HG03520 (cell line): ENCODE measurements around the gene CACNB2.
"Not testable (repeated sequence)": the region's sequence is repeated elsewhere in the genome, so short reads cannot be mapped to it uniquely, and the experiment has no call there.

Source experiments
- ATAC-seq: cut with Tn5 transposase; IDR thresholded peaks from one replicate; pipeline ENCODE4 v1.9.1; 2021; ENCODE audit warnings: mild to moderate bottlenecking, moderate library complexity; ENCODE audit not compliant: unreplicated experiment

CACNB2 gene

DNA sequence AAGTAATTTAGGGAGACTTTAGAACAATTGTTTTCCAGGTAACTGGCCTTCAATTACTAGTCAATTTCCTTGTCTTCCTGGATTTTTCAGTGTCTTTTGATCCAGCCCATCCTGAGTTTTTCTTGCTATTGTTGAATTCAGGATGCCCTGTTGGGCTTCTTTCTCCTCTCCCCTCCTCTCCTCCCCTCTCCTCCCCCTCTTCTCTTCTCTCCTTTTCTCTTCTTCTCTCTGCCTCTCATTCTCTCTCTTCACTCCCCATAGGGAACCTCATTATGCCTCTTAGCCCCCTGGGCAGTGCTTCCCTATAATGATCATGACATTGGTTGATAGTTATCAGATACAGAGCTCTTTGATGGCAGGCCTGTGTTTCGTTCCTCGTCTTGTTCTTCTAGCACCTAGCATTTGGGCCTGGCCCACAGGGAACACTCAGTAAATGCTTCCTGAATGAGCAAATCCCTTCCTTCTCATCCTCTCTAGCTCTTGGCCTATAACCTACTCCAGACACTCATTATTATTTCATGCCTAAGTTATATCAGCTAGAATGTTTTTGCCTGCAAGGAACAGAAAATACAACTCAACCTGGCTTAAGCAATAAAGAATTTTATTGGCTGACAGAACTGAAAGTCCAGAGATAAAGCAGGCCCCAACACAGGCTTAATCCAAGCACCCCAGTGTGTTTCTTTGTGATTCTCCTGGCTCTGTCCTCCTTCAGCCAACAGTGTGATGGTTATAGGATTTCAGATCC is 56.8 kb downstream of the CACNB2 start:
- ATAC-seq = no peak

DNA sequence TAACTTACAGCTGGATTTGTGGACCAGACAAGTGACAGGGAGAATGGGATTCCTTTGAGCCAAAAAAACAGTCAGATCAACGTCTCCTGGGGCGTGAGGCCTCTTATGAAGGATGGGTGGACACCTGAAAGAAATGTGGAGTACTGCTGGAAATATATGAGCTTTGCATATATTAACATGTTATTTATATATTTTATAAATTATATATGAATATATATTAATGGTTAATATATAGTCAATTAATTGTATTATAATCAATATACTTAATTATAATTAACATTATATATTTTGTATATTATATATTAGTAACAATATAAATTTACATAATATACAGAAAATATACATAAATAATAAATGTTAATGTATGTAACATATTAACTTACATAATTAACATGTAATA is 57.5 kb downstream of the CACNB2 start:
- no peak for ATAC-seq

DNA sequence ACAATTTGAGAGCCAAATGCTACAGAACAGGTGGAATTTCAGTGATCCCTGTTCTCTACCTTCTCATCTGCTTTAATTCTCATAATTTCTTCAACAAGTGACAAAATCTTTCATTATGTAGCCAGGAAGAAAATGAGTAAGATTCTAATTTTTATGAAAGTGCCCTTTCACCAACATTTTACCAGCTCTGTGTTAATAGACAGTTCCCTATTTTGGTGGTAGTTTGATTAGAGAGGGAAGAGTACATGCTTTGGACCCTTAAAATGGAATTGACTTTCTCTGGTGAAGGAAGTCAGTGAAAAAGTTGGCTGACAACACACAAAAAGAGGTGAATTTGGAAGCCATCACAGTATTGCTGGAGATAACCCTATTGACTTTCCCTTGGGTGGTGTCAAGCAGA is 61.7 kb downstream of the CACNB2 start:
- no peak for ATAC-seq

DNA sequence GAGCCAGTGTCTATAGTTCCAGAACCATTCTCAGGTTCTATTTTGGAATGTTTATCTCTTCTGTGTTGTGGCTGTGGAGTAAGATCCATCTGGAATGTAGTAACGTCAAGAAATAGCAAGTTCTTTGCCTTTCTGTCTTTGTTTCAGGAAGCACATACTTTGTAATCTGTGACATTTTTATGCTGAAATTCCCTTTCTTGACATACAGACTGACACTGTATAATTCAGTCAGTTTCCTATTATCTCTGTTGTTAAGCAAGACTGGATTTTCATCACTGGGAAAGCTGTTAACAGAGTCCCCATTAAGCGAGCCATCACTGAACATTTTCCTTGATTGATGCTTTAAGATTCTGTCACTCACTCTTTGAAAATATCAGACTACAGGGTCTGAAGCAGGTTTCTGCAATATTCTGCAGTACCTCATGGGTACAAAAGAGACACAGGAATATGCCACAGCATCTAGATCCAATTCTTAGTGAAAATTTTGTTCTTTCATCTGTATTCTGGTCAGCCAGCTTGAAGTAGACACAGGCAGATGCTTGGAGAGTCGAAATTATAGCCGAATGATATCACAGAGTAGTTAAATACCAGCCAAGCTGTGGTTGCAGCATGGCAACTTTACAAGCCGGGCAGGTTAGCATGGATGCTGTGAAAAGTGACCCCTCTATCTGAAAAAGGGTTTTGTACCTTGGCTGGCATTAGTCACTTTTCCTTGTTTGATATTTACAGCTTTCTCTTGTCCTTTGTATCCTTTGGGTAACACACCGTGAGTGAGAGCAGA is 62.6 kb downstream of the CACNB2 start:
- ATAC-seq = no peak

DNA sequence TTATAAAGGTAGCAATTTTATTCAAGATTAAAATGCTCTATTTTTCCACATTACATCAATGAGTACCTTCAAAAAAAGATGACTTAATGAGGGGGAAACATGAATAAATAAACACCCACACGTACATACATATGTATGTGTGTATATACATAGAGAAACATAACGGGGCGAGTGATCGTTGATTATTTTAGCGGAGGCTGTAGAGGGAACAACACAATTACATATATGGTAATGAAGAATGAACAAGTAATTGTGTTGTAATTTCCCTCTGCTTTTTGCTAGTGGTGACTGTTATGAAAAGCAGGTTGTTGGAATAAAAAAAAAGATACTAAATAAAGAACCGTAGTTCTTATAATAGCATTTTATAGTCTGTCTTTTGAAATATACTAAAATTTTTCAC is 63.2 kb downstream of the CACNB2 start:
- no peak for ATAC-seq

DNA sequence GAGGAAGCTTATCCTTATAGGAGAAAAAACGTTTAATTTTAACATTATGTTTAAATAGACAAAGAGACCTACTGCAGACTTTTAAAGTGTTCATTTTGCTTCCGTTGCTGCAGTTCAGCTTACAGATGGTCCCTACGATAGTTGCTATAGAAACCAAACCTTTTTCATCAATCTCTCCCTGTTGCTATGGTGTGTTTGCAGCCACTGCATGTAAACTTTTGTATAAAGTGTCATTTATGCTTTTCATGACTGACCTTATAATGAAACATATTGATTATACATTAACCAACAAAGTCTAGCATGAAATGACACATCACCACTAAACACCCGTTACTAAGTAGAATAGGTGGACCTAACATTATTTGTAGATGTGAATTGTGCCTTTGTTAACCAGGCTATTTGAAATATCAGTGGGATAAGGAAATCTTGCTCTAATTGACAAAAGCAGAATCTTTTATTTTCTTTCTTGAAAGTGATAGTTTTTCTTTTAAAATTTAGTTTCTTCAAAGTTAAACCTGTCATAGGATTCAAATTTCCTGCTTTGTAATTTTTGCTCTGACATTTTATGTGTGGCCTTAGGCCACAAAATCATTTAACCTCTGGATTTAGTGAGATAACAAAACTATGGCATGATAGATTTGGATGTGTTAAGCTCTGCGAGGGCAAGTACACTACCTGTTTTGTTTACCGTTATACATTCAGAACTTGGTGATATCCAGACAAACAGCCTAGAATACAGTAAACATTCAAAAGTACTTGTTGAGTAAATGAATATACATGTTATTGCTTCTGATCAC is 64.0 kb downstream of the CACNB2 start:
- ATAC-seq = no peak

DNA sequence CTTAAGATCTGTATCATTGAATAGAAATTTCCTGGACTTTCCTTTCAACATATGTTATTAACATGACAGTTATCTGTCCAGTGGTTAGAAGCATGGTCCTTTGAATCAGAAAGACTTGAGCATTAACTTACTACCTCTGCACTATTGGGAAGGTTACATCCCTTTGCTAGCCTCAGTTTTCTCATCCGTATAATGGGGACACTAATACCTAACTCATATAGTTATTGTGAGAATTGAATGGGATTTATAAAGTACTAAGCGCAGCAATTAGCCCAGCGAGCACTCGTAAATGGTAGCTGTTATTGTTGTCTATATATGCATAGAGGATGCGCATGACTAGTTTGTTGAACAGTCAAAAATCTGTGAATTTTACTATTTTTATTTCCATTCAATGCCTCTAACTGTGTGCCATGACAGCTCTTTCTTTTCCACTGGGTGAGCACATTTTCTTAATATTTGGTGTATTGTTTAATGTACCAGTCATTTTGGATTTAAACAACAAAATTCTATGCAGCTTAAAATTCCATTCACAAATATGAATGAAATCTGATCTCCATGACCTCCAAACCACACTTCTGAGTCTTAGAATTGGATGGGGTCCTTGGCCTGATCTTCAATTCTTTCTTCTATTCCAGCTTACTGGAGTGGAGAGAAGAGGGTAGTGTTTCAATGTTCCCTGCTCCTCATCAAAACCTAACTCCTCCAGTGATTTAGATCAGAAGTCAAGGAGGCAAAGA is 65.0 kb downstream of the CACNB2 start:
- no peak for ATAC-seq

DNA sequence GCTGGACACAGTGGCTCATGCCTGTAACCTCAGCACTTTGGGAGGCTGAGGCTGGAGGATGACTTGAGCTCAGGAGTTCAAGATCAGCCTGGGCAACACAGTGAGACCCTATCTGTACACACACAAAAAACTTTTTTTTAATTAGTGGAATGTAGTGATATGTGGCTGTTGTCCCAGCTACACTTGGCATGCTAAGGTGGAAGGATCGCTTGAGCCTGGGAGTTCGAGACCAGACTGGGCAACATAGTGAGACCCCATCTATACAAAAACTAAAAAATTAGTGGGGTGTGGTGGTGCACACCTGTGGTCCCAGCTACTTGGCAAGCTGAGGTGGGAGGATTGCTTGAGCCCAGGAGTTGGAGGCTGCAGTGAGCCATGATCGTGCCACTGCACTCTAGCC is 68.0 kb downstream of the CACNB2 start:
- not testable (repeated sequence) for ATAC-seq

DNA sequence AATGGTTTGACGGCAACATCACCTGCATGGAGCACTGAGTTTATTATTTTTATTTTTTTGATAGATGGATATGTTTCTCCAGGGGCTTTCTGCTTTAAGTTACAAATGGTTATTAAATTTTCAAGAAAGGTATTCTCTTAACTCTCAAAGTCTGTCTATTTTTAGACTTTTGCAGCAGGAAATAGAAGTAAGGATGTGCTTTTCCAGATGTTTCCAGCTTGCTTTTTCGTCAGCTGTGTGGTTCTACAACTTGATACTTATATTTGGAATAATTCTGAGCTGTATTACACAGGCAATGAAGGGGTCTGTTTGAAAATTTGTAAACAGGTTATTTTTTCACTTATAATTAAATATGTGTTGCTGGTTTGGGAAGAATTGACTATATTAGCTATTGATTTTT is 69.0 kb downstream of the CACNB2 start:
- ATAC-seq = no peak

DNA sequence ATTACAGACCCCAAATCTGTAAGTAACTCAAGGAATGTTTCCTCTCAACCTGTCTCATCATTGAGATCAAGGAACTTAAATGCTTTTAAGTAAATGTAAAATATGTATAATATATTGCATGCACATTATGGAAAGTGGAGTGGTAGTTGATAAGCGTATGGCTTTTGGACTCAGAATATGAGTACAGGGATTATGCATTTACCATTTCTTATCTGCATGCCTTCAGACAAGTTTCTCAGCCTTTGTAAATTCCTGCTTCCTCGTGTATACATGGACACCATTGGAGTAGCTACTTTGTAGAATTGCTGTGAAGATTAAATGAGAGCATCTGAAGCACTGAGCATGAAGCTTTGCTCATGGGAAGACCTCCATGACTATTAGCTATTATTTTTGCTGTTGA is 70.5 kb downstream of the CACNB2 start:
- no peak for ATAC-seq

DNA sequence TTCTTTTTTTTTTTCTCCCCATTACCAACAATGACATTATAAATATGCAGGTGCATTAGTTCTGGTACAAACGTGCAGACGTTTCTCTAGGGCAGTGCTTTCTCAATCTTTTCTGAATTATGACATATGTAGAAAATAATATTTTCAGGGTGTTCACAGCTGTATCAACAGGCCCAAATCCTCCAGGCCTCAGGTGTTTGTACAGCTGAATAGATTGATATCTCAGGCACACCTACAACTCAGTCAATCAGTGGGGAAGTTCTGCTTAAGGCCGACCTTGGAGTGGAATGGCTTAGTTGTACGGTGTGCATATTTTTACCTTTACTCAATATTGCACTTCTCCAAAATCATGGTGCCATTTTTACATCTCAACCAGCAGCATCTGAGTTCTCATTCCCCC is 71.6 kb downstream of the CACNB2 start:
- ATAC-seq = no peak

DNA sequence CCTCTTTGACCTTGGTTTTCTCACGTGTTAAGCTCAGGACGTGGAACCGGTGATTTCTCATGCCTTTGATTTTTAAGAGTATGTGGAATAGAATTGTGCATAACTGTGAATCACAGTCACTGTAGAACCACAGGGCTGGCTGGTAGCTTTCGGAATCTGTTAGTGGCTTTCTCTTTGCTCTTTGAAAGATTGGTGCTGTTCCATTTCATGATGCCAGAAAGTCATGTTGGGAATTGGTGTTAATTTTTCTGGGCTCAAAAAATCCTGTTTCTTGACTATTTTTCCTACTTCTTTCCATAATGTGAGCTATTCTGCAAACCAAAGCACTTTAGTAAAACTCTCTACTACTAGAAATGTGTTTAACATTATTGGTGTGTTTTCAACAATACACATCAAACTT is 73.0 kb downstream of the CACNB2 start:
- ATAC-seq = no peak

DNA sequence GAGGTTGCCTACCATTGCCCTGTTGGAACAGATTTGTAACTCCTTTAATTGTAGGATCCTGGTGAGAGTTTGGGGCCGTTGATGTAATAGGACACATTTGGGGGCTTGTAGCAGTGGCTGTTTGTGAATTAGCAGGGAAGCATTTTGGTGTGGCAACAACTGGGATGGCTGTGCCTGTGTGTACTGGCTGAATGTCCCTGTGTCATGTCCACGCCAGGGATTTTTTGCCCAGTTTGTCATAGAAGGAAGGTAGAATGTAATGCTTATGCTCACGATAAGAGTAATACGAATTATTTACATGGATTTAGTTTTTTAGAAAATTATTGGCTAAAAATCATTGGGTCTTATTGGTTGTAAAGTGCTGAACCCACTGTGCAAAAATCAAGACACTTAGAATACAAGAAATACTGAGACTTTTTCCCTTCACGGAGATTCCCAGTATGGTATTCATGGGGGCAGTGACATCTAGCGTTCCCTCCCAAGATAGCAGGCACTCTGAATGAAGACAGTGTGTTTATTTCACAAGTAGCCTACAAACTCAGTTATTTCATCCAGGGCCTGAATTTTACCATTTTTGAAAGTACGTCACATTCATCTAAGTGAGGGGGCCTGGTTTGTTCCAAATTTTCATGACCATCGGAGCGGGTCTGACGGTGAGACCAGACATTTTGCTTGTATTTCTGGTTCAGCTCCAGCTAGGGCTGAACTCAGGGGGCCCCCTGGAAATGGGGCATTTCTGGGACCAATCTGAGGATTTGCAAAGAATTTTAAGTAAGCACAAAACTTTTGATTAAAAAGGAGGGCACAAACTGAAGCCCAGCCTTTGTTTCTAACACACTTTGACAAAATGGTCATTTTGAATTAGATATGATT is 74.7 kb downstream of the CACNB2 start:
- ATAC-seq = no peak

DNA sequence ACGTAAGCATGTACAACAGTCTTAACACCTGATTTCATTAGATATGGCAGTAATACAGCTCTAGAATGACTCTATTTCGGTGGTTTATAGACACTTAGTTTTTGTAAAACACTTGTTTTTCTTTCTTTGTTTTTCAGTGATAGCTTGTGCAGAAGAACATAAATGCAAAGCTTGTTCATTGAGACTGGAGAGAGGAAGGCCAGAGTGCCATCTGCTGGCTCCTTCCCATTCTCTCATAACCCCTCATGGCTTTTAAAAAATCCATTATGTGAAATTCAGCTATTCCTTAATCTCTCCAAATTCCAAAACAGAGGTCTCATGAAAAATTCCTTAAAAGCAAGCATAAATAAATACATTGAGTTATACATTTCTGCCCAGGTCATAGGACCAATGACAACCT is 76.3 kb downstream of the CACNB2 start:
- ATAC-seq = no peak

DNA sequence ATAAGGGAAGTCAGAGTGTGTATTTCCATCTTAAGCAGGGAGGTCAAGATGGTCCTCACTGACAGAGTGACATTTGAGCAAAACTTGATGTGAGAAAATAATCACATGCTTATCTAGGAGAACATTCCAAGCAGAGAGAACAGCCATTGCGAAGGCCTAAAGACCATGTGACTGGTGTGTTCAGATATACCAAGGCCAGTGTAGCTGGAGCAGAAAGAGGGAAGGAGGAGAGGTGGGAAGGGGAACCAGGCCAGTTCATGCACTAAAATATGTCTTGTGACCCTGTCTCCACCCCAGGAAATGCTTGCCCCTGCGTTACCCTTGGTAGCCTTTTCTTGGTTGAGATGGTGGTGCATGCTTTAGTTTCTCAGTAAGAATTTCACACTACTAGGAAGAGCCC is 77.4 kb downstream of the CACNB2 start:
- no peak for ATAC-seq

DNA sequence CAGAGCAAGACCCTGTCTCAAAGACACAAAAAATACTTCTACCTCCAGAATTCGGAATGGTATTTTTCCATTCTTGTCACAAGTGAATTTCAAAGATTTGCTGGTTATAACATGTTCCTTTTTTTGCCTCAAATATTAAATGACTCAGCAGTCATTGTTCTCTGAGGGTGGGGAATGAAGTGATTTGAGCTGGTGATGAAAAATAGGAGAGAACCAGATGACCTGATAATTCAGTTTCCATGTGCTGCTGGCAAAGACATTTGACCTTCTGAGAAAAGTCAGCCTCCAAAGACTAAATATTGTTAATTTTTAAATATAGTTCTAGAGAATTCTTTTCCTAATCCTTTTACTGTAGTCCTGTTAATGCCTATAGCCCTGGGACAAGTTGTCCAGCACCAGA is 78.9 kb downstream of the CACNB2 start:
- ATAC-seq = no peak

DNA sequence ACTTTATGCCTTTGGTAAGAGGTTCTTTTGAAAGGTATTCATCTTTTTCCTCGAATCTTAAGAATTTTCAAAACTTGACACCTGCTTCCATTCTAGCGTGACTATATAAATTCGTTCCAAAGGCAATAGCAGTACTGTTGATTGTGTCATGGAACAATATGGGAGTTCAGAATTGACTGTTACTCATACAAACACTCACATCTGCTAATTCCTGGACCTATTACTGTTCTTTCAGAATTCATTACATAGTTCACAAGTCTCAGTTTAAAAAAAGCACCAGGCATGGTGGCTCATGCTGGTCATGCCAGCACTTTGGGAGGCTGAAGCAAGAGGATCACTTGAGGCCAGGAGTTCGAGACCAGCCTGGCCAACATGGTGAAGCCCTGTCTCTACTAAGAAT is 80.9 kb downstream of the CACNB2 start:
- no peak for ATAC-seq

DNA sequence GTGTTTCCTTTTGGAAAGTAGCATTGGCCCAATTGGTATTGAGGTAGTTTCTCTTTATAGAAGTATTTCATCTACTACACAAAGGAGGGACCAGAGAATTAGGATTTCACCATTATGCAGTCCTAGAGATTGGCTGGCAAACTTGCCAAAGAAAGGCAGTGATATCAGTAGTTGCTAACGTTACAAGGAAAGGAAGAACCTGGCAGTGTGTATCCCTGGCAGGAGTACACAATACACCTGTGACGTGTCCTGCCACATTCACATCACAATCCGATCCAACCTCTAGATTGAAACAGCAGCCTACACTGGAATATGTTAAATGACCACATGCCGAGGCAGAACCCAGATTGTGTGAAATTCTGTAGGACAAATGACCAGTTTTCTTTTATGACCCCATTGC is 81.7 kb downstream of the CACNB2 start:
- ATAC-seq = no peak

DNA sequence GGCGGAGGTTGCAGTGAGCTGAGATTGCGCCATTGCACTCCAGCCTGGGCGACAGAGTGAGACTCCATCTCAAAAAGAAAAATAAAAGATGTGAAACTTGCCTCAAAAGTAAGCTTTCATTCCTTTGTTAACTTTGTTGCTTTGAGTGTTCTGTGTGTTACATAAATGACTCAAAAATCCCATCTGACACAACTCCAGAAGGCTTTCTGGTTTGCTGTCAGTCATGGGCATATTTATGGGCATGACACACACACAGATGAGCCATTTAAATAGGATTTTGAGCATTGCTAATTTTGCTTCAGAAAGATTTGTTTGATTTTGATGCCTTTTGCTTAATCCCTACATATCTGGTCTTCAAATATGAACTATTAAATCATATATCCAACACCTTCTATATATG is 82.6 kb downstream of the CACNB2 start:
- ATAC-seq = no peak

DNA sequence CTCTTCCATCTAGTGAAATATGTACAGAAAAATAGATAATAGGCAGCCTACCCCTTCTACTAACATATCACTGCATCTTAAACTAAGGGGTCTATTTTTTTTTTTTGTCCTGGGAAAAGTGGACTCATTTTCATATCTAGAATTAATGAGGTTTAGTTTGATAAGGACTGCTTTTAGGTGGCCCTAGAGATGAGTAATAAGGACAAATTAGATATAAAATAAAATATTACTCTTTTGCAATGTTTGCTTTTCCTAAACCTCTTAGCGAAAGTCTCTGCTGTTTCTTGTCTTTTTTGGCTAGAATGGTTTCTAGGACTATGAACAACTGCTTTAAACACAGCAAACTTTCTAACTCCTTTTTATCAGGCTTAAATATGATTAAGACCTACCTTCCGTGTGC is 83.7 kb downstream of the CACNB2 start:
- no peak for ATAC-seq
